Measurements from ENCODE around the gene LCOR.

DNA sequence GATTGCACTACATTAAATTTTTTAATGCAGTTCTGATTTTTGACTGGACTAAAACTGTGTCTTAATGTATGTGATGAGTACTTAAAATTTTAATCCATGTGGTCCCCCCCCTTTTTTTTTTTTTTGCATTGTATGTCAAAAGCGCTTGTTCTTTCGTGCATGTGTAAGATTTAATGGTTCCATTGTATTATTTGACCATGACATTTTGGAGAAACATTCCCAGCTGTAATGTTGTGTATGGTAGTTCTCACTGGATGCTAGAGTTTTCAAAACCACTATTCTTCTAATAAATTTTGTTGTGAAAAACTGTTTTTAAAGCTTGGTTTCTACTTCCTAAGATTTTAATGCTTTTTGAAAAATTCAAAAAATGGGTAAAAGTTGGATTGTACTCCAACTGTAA, 132.0 kb downstream of the LCOR start:
- TF ChIP-seq, protein P1, sequence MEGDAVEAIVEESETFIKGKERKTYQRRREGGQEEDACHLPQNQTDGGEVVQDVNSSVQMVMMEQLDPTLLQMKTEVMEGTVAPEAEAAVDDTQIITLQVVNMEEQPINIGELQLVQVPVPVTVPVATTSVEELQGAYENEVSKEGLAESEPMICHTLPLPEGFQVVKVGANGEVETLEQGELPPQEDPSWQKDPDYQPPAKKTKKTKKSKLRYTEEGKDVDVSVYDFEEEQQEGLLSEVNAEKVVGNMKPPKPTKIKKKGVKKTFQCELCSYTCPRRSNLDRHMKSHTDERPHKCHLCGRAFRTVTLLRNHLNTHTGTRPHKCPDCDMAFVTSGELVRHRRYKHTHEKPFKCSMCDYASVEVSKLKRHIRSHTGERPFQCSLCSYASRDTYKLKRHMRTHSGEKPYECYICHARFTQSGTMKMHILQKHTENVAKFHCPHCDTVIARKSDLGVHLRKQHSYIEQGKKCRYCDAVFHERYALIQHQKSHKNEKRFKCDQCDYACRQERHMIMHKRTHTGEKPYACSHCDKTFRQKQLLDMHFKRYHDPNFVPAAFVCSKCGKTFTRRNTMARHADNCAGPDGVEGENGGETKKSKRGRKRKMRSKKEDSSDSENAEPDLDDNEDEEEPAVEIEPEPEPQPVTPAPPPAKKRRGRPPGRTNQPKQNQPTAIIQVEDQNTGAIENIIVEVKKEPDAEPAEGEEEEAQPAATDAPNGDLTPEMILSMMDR (IDR thresholded peaks at IDR 0.05) = no peak
- TF ChIP-seq POLR2A (IDR thresholded peaks at IDR 0.05) = no peak
- no peak for TF ChIP-seq POLR2AphosphoS5 (IDR thresholded peaks at IDR 0.05)
- TF ChIP-seq EP300 (IDR thresholded peaks at IDR 0.05; ENCODE audit: low read depth) = no peak
